ENCODE data around the gene PPM1B. TPM values are rescaled to one million over a fixed set of nuclear protein-coding genes. Genes with fewer than 3 reads are reported as not detected.

PPM1B gene
- total and polyA plus RNA-seq, 7 experiments from 2014 or later = 46.0 to 89.5 (median 74.7) TPM

Other genes starting within 250 kb of the PPM1B start
- 10 to 100 TPM; 54.3 to 92.7 (median 71.2) TPM for gene LRPPRC, start 172.9 kb upstream of the PPM1B start, total RNA-seq
- gene LRPPRC, start 172.9 kb upstream of the PPM1B start, polyA plus RNA-seq = 10 to 100 TPM; 42.3 to 45.1 TPM
- 1 to 10 TPM in 2 of 5 experiments, under 1 TPM in 2, not detected in 1; 0.32 to 1.2 (median 0.78) TPM for gene SLC3A1, start 106.6 kb downstream of the PPM1B start, total RNA-seq
- gene SLC3A1, start 106.6 kb downstream of the PPM1B start, polyA plus RNA-seq = under 1 TPM; 0.28 to 0.95 TPM
- 10 to 100 TPM; 22.0 to 41.9 (median 28.5) TPM for gene PREPL, start 192.6 kb downstream of the PPM1B start, total RNA-seq
- 10 to 100 TPM; 16.8 to 23.8 TPM for gene PREPL, start 192.6 kb downstream of the PPM1B start, polyA plus RNA-seq
- gene CAMKMT, start 193.1 kb downstream of the PPM1B start, total RNA-seq = 10 to 100 TPM; 11.1 to 20.8 (median 18.7) TPM
- 10 to 100 TPM; 15.1 to 17.7 TPM for gene CAMKMT, start 193.1 kb downstream of the PPM1B start, polyA plus RNA-seq